GM10266 (cell line): ENCODE measurements around the gene TENT4B.

Source experiments
- DNase-seq: peaks from one replicate; pipeline ENCODE4 v3.0.0; 2012; ENCODE audit errors: extremely low spot score
- CTCF ChIP-seq: IDR thresholded peaks from 2 replicates; pipeline ENCODE4 v1.5.1; 2012; ENCODE audit warnings: mild to moderate bottlenecking, low read depth; ENCODE audit not compliant: control insufficient read depth, insufficient read depth; ENCODE audit errors: missing control alignments

Gene TENT4B

GRCh38 chr16:50260206-50261159 lies 107.4 kb downstream of the TENT4B start:
- no peak for TF ChIP-seq CTCF
- no peak for DNase-seq

DNA sequence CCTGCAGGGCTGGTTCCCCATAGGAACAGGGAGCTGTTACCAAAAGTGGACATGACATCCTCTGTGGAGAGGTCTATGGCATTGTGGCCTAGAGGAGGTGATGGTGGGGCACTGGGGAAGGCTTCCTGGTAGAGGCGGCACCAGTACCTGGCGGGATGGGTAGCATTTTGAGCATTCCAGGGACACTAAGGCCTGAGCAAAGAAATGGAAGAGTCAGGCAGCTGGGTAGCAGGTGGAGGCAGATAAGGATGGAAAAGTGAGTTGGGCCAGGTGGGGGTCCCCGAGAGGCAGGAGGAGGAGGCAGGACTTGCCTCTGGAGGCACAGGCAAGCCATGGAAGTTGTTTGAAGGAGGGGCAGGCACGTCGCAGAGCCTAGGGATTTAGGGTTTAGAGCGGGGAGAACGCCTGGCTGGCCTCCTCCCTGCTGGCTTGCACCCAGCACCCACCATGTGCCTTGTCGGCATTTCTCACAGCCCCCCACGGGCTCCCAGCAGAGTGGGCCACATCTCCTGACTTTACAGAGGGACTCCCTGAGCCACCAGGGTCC lies 108.1 kb downstream of the TENT4B start:
- no peak for TF ChIP-seq CTCF
- no peak for DNase-seq

- no peak for TF ChIP-seq CTCF
- no peak for DNase-seq
Measured at GRCh38 chr16:50261707-50262235, 108.7 kb downstream of the TENT4B start.

DNA sequence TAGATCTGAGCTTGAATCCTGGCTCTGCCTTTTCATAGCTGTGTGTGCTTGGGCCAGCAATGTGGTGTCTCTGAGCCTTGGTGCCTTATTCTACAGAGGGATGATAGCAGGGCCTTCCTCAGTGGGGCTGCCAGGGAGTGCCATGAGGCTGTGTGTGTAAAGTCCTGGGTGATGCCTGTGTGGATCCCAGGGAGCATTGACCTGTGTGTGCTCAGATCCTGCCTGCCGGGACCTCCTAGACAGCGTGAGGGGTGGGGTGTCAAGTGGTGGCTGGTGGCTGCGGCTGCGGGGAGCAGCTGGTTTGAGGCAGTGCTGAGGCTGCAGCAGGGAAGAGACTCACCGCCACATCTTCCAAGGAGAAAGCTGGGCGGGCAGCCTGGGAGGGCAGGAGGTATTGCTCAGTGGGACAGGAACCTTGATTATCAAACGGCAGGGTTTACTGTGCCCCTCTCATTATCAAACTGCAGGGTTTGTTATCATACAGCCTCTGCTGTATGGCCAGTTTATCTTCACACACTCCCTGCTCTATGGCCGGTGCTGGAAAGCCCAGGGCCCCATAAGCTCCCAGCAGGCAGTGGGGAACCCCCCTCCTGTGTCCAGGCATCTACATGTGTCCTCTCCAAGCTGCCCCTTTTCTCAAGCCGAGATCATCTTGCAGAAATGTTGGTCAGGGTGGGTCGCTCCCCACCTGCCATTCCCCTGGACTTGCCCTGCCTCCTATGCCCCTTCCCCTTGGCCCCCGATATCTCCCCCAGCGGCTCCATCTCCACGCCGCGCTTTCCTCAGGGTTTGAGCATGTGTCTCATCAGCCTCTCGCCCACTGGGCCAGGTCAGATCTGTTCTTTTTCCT lies 110.2 kb downstream of the TENT4B start:
- DNase-seq = no peak
- no peak for TF ChIP-seq CTCF

- DNase-seq = no peak
- no peak for TF ChIP-seq CTCF
Measured at GRCh38 chr16:50263940-50264929, 111.1 kb downstream of the TENT4B start.

DNA sequence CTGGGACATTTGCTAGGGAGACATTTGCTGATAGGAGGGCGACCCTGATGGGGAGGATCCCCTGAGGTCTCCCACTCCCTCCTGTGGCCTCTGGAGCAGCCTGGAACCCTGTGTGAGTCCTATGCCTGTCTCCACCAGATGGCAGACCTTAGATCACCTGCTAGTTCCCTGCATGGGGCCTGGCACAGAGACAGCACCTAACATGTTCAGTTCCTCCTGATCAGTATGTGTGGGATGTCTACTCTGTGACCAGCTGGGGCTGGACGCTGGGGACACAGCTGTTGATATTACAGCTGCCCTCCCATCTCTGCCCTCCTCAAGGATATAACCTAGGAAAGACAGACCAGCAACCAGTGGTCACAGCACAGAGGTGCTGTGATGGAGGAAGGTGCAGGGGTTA lies 112.2 kb downstream of the TENT4B start:
- no peak for DNase-seq
- peak; percentile 49 for TF ChIP-seq CTCF
